Stimulated activated CD8-positive, alpha-beta memory T cell treated with anti-CD3 and anti-CD28 coated beads, Interleukin-7, amount 100 ng/mL, for 1 hour (primary cell): ENCODE measurements around the gene PRKAR1A.

Experiments
- DNase-seq, 2 donors: peaks; one replicate each; pipeline ENCODE4 v3.0.0-alpha.2; 2020; ENCODE audit warnings: low read depth in 2 of 2

Gene PRKAR1A

DNA sequence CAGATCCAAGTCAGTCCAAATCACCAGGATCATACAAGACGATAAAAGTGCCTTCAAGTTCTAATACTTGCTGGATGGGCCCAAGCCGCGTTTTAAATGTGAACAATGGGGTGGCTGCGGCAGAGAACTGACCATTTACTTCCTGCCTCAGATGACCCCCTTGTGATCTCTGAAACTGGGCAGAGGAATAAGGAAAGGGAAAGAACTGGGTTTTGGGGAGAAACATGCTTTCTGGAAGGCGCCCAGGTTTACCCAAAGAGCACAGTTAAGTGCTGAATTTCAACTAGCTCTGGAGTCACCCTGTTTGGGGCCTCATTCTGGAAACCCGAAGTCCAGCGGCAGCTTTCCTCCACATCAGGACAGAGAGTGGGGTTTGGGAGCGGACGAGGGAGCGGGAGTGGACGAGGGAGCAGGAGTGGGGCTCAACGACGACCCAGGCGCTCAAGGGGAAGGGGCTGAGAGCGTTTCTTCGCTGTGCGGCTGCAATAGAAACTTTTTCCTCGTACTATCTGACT lies 87.4 kb downstream of the PRKAR1A start:
- no peak for DNase-seq

DNA sequence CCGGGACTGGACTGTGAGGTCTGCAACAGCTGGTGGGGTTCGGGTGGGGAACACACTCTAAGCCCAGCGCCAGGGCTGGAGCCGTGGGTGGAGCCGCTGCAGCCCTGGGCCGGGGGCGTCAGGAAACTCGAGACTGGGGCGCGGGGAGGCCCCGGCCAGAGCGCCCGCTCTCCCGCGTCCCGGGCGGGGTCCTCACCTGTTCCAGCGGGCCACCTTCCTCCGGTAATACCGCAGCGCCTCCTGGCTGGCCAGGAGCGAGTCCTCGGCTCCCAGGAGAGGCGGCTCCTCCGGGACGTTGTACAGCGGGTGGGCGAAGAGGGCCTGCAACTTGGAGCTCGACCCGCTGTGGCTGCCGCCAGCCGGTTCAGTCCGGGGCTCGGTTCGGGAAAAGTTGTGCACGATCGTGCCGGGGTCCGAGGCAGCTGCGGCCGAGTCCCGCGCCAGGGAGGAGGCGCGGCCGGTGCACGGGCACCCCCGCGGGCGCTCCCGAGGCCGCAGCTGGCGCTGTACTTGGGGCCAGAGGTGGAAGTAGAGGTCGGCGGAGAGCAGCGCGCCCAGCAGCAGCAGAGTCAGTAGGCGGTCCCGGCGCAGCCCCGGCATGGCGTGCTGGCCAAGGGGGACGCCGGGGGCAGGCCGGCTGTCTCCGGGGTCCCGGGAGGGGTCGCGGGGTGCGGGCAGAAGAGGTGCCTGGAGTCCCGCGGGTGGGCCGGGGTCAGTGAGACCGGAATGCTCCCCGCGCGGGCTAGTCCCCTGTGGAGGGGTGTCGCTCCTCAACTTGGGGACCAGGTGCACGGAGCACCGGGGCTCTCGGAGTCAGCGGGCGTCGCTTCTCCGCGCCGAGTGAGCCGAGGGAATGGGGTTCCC lies 88.1 kb downstream of the PRKAR1A start:
- no peak for DNase-seq
